Ishikawa (cell line): ENCODE measurements around the gene TSBP1.

Source experiments
- EP300 ChIP-seq: IDR thresholded peaks from 2 replicates; pipeline ENCODE4 v1.6.1; 2012; ENCODE audit warnings: borderline replicate concordance
- FOXM1 ChIP-seq: IDR thresholded peaks from 2 replicates; pipeline ENCODE4 v1.6.1; 2012; ENCODE audit warnings: low read depth, borderline replicate concordance
- NFIC ChIP-seq: IDR thresholded peaks from 2 replicates; pipeline ENCODE4 v1.6.1; 2012
- RAD21 ChIP-seq: IDR thresholded peaks from 2 replicates; pipeline ENCODE4 v1.6.1; 2012; ENCODE audit warnings: low read depth
- YY1 ChIP-seq: IDR thresholded peaks from 2 replicates; pipeline ENCODE4 v1.6.1; 2012; ENCODE audit warnings: low read depth
- TF ChIP-seq, protein P1 (sequence below): IDR thresholded peaks from 2 replicates; pipeline ENCODE4 v1.6.1; 2012
- TF ChIP-seq, protein P2 (sequence below): IDR thresholded peaks from 2 replicates; pipeline ENCODE4 v1.6.1; 2012; ENCODE audit warnings: low read depth, mild to moderate bottlenecking

DNA sequence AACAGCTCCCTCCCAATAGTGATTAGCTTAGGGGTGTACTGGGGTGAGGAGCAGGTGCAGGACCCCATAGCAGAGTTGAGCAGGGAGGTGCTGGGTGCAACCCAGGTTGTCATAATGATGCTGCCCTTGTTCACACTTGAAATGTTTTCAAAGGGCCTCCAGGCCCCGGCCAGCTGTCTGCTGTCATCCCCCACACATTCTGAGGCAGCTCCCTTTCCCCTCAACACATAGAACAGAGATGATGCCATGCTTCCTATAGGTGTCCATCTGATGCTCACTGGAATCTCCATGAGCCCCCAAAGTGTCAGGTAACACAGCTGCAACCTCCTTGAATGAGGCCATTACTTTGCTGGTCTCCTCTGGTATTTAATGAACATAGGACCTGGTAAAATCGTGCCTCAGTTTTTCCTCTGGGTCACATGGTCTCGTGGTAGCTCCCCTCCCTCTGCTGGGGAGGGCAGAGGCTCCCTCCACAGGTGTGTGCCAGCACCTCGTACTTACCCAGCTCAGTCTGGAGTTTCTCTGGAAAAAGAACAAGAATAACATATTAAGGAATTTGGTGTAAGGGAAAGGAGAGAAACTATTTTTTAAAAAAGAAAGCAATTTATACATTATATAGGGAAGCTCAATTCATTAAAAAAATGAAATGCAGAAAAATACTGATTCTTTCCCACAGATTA, 29.7 kb upstream of the TSBP1 start:
- TF ChIP-seq NFIC (no peak), EP300 (no peak), YY1 (no peak), FOXM1 (no peak), RAD21 (no peak)
- TF ChIP-seq, protein P1, sequence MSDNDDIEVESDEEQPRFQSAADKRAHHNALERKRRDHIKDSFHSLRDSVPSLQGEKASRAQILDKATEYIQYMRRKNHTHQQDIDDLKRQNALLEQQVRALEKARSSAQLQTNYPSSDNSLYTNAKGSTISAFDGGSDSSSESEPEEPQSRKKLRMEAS: no peak
- TF ChIP-seq, protein P2, sequence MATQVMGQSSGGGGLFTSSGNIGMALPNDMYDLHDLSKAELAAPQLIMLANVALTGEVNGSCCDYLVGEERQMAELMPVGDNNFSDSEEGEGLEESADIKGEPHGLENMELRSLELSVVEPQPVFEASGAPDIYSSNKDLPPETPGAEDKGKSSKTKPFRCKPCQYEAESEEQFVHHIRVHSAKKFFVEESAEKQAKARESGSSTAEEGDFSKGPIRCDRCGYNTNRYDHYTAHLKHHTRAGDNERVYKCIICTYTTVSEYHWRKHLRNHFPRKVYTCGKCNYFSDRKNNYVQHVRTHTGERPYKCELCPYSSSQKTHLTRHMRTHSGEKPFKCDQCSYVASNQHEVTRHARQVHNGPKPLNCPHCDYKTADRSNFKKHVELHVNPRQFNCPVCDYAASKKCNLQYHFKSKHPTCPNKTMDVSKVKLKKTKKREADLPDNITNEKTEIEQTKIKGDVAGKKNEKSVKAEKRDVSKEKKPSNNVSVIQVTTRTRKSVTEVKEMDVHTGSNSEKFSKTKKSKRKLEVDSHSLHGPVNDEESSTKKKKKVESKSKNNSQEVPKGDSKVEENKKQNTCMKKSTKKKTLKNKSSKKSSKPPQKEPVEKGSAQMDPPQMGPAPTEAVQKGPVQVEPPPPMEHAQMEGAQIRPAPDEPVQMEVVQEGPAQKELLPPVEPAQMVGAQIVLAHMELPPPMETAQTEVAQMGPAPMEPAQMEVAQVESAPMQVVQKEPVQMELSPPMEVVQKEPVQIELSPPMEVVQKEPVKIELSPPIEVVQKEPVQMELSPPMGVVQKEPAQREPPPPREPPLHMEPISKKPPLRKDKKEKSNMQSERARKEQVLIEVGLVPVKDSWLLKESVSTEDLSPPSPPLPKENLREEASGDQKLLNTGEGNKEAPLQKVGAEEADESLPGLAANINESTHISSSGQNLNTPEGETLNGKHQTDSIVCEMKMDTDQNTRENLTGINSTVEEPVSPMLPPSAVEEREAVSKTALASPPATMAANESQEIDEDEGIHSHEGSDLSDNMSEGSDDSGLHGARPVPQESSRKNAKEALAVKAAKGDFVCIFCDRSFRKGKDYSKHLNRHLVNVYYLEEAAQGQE: no peak
